A673 (cell line): Measurements from ENCODE around the gene CSPG4. TPM values are rescaled to one million over a fixed set of nuclear protein-coding genes. Genes with fewer than 3 reads are reported as not detected.

Source experiments
- BruUV-seq: library from RNA; stranded (reverse); fragments of 400-500 nt; replicated peaks from 2 replicates; lab custom pipeline; 2021; lab: Mats Ljungman, UMichigan
- CTCF ChIA-PET: fragments of 300-600 bp; sonication (Branson Sonifier 250); formaldehyde crosslinking; loops from one replicate; lab custom pipeline; 2022; ENCODE audit warnings: antibody characterized with exemption; lab: Charles Lee
- POLR2A ChIA-PET: fragments of 300-600 bp; sonication (Branson Sonifier 250); formaldehyde crosslinking; loops from one replicate; lab custom pipeline; 2022; ENCODE audit warnings: antibody characterized with exemption; ENCODE audit not compliant: low non-redundant PET; lab: Charles Lee
- DNase-seq: peaks from one replicate; pipeline ENCODE4 v3.0.0-alpha.2; 2015; ENCODE audit warnings: low spot score
- H3K27ac ChIP-seq: fragments of 200-600 bp; sonication (generic); 2 replicates; pipeline ENCODE4 v1.5.1; 2016; ENCODE audit warnings: mixed run types, low read depth, mild to moderate bottlenecking, mixed read lengths, antibody characterized with exemption, low read length; ENCODE audit not compliant: poor library complexity, severe bottlenecking
- H3K27me3 ChIP-seq: fragments of 200-600 bp; sonication (generic); replicated peaks from 2 replicates; pipeline ENCODE4 v1.6.1; 2017; ENCODE audit warnings: mixed run types, low read depth, mild to moderate bottlenecking, mixed read lengths, antibody characterized with exemption, low read length; ENCODE audit not compliant: insufficient read depth, poor library complexity
- H3K36me3 ChIP-seq: fragments of 200-600 bp; sonication (generic); 2 replicates; pipeline ENCODE4 v1.6.1; 2016; ENCODE audit warnings: mixed run types, mild to moderate bottlenecking, mixed read lengths, antibody characterized with exemption, low read length; ENCODE audit not compliant: insufficient read depth, poor library complexity, severe bottlenecking
- H3K4me1 ChIP-seq: fragments of 200-600 bp; sonication (generic); 2 replicates; pipeline ENCODE4 v1.6.1; 2017; ENCODE audit warnings: mixed run types, mild to moderate bottlenecking, mixed read lengths, antibody characterized with exemption, low read length; ENCODE audit not compliant: insufficient read depth, poor library complexity, severe bottlenecking
- H3K4me3 ChIP-seq: fragments of 200-600 bp; sonication (generic); 2 replicates; pipeline ENCODE4 v1.5.1; 2016; ENCODE audit warnings: low read depth, mixed run types, mild to moderate bottlenecking, mixed read lengths, low read length; ENCODE audit not compliant: poor library complexity, severe bottlenecking
- H3K9me3 ChIP-seq: fragments of 200-600 bp; sonication (generic); 2 replicates; pipeline ENCODE4 v1.6.1; 2016; ENCODE audit warnings: mixed run types, low read depth, mild to moderate bottlenecking, mixed read lengths, antibody characterized with exemption, low read length; ENCODE audit not compliant: poor library complexity, severe bottlenecking
- CTCF ChIP-seq: fragments of 300-800, 200-600 bp; sonication (generic); conservative IDR thresholded peaks from 2 replicates; pipeline ENCODE4 v1.5.1; 2017; ENCODE audit warnings: low read depth, mild to moderate bottlenecking, antibody characterized with exemption, low read length, moderate library complexity, mixed read lengths
- EZH2 ChIP-seq: fragments of 200-600 bp; sonication (generic); IDR thresholded peaks from 2 replicates; pipeline ENCODE4 v1.6.1; 2017; ENCODE audit warnings: borderline replicate concordance, low read depth, mild to moderate bottlenecking, mixed read lengths, antibody characterized with exemption, low read length; ENCODE audit not compliant: poor library complexity, severe bottlenecking
- intact Hi-C: fragments of 100-400 bp; cut with micrococcal nuclease; formaldehyde crosslinking; loops from one replicate; pipeline ENCODE4 v1.10.0; 2022; ENCODE audit not compliant: unreplicated experiment
- total RNA-seq: library from RNA; stranded (reverse); gene quantifications from 2 replicates; pipeline ENCODE4 v1.2.3, GENCODE V29; 2021

Gene CSPG4
- total RNA-seq, 1 experiment from 2014 or later = 0.11 TPM

- Histone ChIP-seq H3K36me3 (no peaks in the 10 kb centered on the region), H3K27ac (no peak overlapping the region), H3K27me3 (no peaks in the 10 kb centered on the region), H3K4me1 (peaks cover 18% of the 10 kb centered on the region), H3K4me3 (no peak overlapping the region), H3K9me3 (no peaks in the 10 kb centered on the region)
- ChIA-PET POLR2A (no interaction called here), CTCF (no interaction called here)
- no peak for TF ChIP-seq CTCF
- no peak for TF ChIP-seq EZH2
- no peak for DNase-seq
- no TSS peak for BruUV-seq
- intact Hi-C loops = loop anchor here (10.0 kb wide), 1 partner anchor 645 kb away; the partner anchor contains the start of gene PPCDC
Measured at GRCh38 chr15:75669879-75670212, 42.8 kb downstream of the CSPG4 start.

GRCh38 chr15:75669191-75669878 lies 43.3 kb downstream of the CSPG4 start:
- Histone ChIP-seq H3K4me1 (peaks cover 18% of the 10 kb centered on the region), H3K27me3 (no peaks in the 10 kb centered on the region), H3K4me3 (no peak overlapping the region), H3K36me3 (no peaks in the 10 kb centered on the region), H3K9me3 (no peaks in the 10 kb centered on the region), H3K27ac (no peak overlapping the region)
- intact Hi-C loops = loop anchor here (10.0 kb wide), 1 partner anchor 645 kb away; the partner anchor contains the start of gene PPCDC
- ChIA-PET POLR2A (no interaction called here), CTCF (interaction anchor here (0.6 kb wide), 1 partner anchor 465 kb away, joined by 4 read pairs; no protein-coding TSS in a partner anchor)
- BruUV-seq = no TSS peak
- DNase-seq = no peak
- TF ChIP-seq EZH2 = no peak
- no peak for TF ChIP-seq CTCF

GRCh38 chr15:75666823-75667501 lies 45.7 kb downstream of the CSPG4 start:
- no peak overlapping the region for H3K4me3 ChIP-seq
- TF ChIP-seq EZH2 (no peak), CTCF (no peak)
- intact Hi-C loops = loop anchor here (10.0 kb wide), 1 partner anchor 642 kb away; the partner anchor contains the start of gene PPCDC
- H3K9me3 ChIP-seq = no peaks in the 10 kb centered on the region
- no peaks in the 10 kb centered on the region for H3K27me3 ChIP-seq
- no peak overlapping the region for H3K27ac ChIP-seq
- CTCF ChIA-PET = interaction anchor here (0.5 to 0.9 kb wide), 3 partner anchors 19 to 294 kb away, joined by 3 to 8 read pairs (median 5); no protein-coding TSS in a partner anchor
- no TSS peak for BruUV-seq
- POLR2A ChIA-PET = interaction anchor here (0.6 kb wide), 1 partner anchor 26 kb away, joined by 4 read pairs; no protein-coding TSS in a partner anchor
- no peaks in the 10 kb centered on the region for H3K36me3 ChIP-seq
- peak; percentile 88 for DNase-seq
- H3K4me1 ChIP-seq = peaks cover 9% of the 10 kb centered on the region
